Measurements from ENCODE around the gene SYNCRIP.
"Not testable (repeated sequence)": the region's sequence is repeated elsewhere in the genome, so short reads cannot be mapped to it uniquely, and the experiment has no call there.

Gene SYNCRIP

DNA sequence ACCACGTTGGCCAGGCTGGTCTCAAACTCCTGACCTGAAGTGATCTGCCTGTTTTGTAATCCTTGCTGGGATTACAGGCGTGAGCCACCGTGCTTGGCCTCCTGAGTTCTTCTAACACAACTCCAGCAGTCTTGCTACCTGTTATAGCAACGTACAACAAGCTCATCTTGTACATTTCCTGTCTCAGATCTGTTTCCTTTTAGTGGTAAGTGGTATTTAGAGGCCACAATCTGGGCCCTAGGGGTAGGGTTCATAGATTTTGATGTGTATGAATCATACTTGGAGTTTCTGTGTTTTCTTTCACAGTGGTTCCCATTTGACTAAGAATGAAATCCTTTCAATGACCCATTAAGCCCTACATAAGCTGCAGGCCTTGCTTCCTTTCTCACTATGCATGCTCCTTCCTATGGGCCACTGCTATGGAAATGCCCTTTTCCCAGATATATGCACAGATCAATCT, 27.1 kb upstream of the SYNCRIP start:
- DNase-seq = peak; percentile 34

DNA sequence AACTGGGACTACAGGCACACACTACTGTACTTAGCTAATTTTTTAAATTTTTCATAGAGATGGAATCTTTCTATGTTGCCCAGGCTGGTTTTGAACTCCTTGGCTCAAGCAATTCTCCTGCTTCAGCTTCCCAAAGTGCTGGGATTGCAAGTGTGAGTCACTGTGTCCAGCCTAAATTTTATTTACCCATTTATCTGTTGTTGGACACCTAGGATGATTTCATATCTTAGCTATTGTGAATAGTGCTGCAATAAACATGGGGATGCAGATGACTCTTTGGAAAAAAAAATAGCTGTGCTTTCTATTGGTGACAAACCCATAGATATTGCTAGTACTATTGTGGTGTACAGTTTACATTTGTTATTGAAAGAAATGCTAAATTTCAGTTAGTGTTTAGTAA, 19.6 kb upstream of the SYNCRIP start:
- no peak for DNase-seq

DNA sequence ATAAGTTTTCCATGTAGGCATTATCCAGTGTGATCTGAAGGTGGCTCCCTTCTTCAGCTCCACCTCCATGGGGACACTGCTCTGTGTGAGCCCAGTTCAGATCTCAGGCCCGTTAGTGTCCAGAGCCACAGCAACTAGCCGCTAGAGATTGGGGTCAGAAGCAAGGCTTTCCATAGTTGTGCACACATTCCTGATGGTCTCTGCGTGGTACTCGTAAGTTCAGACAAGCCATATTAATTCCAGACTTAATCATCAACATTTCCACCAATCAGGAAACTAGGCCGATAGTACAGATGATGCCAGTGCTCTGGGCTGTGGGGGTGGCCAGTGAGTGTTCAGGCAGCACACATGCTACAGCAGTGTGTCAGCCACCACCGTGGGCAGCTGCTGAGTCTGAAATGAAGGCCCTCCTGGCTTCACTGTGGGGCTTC, 17.5 kb upstream of the SYNCRIP start:
- DNase-seq = no peak

DNA sequence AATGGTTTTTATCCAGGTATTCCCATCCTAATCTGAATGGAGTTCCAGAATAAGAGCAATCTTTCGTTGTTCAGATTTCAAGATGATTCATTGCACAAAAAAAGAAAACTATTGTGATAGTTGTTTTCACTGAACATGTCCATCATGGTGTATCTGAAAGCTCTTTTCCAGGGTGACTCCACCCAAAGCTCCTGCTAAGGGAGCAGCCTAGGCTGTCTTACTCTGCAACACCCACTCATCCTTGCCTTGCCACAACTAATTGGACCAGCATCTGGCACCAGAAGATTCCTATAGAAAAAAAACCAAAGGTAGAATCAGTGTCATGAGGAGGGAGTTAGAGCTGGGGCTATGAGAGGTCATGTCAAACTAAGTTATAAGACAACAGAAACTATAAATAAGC, 7.9 kb upstream of the SYNCRIP start:
- DNase-seq = no peak

DNA sequence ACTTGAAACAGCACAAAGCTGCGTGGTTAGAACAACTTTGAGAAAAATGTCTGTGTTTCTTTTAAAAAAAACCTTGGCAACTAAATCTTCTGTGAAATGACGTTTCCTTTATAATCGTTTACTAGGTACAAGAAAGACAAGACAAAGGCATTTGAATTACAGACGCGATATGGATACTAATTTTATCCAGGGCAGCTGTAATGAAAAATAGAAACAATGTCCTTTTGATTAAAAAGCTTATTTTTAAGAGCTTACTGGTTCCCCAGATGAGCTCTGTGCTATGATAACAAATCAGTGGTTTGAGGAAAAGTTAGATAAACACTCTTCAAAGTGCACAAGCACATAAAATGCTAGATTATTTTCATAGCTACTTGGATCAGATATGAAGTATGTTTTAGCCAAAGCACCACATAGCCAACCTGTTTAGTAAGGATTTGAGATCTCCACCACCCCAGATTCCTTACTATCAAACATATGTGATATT, 1.6 kb upstream of the SYNCRIP start:
- peak; percentile 50 for DNase-seq

DNA sequence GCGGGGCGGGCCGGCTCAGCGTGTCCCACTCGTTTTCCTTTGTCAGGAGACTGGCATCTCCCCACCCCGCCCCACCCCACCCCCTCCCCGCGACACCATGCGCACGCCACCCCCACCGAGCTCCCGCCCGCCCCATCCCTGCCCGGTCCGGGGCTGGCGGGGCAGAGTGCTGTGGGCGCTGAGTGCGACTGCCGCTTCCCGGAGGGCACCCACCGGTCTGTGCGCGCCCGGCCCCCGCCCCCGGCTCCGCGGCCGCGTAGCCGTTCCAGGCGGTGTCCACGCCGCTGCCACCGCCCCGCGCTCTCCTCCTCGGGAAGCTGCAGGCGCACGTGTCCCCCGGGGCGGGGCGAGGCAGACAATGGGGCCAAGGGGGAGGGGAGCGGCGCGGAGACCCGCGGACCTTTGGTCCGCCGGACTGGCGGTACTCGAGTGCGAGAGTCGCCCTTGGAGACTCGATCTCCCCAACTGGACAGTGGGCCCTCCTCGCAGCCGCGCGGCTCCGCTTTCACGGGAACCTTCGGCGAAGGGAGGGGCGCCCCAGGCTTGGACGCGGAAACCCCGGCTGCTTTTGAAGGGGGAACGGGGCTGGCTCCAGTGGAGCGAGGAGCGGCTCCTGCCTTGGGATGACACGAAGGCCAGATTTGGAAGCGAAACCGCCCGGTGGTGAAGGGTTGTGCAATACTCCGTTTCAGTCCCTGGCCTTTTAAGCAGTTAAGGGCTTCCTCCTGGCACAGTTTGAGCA, 1.0 kb upstream of the SYNCRIP start:
- DNase-seq = peak; percentile 98

DNA sequence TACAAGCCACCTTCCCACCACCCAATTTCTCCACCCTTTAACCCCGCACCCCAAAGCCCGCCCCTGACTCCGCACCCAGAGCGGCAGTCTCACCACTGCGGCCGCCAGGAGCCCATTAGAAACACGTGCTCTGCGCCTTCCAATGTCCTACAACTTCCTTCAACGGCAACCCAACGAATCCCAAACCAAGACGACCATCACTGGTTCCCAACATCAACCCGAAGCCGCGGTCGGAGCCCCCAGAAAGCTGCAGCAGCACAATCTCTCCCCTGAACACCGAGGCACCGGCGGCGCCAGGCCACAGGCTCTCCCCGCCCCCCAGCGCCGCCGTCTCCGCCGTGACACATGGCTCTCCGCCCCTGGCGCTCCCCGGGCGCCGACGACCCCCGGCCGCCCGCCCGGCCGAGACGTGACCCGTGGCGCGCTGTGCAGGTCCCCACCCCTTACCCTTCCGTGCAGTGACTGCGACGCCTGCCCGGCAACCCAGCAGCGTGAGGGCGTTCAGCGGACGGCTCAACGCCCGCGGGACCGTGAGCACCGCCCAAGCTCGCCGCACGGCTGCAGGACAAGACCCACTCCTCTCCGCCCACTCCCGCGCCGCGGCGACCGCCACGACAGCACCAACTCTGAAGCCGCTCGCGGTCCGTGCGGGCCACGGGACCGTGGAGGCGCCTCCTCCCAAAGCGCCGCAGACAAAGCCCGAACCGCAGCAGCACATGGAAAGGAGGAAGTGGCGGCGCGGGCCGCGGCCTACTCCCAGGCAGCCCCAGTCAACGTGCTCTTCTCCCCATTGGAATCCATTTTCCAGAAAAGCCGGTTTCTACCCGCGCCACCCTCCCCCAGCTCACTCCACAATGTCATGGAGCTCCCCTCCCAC, 551 bp downstream of the SYNCRIP start:
- DNase-seq = peak; percentile 73

DNA sequence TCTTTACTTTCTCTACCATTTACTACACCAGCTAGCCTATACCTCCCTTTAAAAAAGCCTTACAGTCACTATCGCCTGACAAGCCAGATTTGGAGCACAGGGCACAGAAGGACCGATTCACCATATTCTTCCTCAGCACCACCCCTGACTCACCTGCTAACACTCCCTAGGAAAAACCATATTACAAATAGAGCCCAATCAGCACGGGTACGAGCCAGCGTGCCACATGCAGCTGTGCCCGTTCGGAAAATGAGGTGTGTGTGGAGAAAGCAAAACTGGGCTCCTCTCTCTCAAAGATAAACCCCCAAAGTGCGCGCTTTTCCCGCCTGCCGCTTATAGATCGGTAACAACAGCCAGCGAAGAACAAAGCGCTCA, 1.2 kb downstream of the SYNCRIP start:
- DNase-seq = peak; percentile 67

DNA sequence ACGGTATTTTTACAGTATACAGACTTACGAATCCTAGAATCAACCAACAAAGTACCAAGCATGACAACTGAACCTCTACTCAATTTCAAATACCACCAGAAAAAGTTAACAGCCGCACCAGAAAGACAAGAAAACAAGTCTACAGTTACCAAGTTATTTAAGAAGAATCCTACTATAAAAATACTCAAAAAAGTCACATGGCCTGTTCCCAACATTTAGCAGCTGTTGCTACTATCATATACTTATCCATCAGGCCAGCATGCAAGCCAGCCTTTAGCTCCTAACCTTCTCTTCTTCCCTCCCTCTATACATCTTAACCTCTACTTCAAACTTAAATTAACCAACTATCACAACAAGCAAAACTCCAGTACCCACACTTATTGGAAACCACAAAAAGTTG, 1.9 kb downstream of the SYNCRIP start:
- no peak for DNase-seq

DNA sequence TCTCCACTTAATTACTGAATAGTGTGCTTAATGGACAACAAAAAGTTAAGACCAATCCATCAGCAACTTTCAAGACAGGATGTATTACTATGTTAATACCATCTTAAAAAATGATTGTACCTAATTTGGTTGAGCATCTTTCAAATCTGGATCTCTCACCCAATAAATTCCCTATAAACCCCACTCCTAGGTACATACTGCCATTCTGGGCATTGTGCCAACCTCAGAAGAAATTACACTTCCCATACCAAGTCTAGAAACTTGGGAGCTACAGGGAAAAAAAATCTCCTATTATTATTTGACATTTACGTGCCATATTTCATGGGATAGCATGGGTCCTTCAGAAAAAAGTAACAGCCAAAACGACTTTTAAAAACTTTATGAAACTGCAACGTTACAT, 5.1 kb downstream of the SYNCRIP start:
- peak; percentile 37 for DNase-seq

DNA sequence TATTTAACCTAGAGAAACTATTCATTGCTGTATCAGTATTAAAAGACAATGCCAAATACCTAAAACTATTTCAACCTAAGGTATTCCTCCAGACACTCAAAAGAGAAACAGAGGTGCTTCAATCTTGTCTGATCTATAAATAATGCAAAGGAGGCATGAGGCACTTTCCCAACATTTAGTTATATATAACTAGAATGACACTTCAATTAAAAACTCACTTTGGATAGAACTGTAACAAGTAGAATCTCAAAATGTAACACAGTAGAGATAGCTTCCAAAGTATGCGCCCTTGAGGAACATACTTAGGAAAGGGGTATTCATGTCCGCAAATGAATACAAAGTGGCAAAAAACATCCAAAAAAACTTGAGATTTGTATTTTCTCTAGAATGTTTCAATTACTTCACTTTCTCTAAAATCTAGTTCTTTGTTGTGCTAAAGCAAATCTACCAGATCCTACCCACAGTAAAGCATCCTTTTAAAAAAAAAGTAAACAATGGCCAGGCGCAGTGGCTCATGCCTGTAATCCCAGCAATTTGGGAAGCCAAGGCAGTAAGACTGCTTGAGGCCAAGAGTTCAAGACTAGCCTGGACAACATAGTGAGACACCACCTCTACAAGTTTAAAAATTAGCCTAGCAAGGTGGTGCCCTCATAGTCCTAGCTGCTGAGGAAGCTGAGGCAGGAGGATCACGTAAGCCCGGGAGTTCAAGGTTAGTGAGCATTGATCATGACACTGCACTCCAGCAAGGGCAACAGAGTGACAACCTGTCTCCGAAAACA, 10.3 kb downstream of the SYNCRIP start:
- DNase-seq = no peak

DNA sequence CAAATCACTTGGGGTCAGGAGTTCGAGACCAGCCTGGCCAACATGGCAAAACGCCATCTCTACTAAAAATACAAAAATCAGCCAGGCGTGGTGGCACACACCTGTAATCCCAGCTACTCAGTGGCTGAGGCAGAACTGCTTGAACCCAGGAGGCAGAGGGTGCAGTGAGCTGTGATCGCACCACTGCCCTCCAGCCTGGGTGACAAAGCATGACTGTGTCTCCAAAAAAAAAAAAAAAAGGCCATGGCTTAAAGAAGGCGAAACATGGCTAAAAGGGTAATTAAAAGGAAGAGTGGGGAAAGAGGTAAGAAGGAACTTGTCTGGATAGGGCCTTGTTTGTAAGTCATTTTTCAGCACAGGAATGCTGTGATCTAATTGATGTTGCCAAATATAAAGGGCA, 11.6 kb downstream of the SYNCRIP start:
- DNase-seq = not testable (repeated sequence)

DNA sequence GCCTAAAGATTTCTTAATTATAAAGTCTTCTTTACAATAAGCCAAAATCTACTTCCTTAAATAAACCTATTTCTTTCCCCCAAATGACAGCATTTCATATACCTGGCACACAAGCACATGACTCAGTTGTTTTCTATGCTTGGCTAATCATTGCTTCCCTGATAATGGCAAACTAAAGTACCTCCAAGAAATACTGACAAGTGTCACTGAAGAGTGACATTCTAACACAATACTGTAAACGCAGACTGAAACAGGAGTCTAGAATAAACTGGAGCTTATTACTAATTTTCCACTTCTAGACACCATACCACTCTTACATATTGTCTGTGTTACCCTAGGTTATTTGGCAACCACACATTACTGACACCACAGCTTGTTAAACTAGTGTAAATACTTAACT, 14.3 kb downstream of the SYNCRIP start:
- no peak for DNase-seq

DNA sequence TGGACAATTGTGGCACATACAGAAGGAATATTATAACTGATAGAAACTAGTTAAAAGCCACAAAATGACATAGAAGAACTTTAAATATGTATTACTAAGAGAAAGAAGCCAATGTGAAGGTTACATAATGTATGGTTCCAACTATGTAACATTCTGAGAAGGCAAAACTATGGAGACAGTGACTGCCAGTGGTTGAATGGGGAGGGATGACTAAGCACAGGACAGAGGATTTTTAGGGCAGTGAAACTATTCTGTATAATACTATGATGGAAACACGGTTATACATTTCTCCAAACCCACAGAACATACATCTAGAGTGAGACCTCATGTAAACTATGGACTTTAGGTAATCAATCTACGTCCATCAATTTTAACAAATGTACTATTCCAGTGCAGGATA, 22.4 kb downstream of the SYNCRIP start:
- DNase-seq = no peak

DNA sequence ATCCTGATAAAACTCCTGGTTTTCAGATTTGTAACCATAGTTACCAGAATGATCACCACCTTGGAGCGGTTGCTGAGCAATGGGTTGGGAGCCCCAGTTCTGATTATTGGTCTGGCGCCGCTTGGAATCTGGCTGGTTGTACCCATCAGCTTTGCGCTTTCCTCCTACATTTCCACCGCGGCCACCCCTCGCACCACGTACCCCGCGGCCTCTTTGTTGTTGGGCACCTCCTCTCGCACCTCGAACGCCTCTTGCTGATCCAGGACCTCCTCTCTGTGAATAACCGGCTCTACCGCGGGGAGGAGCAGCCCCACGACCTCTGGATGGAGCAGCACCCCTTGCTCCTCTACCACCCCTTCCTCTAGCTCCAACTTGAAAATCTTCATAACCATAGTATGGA, 27.9 kb downstream of the SYNCRIP start:
- no peak for DNase-seq

DNA sequence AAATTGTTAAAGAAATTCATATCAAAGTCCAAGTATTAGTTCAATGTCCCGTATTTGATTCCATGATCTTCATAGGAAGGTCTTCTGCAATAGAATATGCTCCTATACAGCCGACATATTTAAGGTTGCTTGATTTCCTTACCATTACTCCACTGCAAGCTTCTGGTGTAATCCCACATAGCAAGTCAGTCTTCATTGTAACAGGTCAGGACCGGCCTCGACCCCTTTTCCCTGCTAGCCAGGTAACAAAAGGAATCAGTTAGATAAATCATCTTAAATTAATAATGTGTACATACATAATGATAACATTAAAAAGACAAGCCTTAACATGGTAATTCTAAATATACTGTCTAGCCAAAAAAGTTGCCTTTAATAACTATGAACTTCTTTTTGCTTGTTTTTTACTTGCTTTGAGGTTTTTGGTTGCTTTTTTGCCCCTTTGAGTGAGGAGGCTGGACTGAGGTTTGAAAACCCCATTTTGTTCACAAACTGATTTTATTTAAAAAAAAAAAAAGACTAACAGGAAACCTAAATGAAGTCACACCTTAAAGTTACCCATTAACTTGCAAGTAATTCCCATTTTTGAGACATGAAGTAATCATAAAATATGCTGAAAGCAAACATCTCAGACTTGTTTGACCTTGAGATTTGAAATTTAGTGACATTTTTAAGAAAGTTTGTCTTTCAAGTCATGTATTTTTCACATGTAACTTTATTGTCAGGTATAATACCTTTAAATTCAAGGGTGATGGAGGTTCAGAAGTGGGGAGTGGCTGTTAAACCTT, 29.8 kb downstream of the SYNCRIP start:
- DNase-seq = no peak

DNA sequence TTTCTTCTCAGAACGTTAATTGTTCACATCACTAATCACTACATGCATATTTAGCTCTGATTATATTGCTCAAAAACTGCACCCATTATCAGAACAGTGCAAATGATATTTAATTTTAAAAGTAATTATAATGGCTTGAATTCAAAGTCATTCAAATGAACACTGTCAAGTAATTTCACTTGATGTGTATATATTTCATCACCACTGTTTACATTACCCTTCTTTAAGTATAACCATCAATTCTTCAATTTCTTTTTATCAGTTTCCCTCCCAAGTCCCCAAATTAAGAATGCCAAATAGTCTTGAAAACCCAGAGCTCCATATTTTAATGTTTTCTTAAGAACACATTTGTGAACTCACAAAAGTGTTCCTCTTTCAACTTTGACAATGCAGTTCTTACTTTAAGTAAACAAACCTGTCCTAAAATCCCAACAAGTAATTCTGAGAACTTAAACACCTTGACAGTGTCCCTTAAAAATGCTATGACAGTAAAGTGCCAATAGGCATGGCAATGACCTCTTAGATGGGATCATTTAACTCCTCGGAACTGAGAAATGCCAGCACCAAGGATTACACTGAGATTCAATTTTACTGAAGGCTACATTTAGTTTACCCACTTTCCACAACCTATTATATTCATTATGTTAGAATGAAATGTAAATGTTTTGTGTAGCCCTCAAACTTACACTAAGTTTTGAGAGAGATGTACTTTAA, 32.3 kb downstream of the SYNCRIP start:
- DNase-seq = no peak

DNA sequence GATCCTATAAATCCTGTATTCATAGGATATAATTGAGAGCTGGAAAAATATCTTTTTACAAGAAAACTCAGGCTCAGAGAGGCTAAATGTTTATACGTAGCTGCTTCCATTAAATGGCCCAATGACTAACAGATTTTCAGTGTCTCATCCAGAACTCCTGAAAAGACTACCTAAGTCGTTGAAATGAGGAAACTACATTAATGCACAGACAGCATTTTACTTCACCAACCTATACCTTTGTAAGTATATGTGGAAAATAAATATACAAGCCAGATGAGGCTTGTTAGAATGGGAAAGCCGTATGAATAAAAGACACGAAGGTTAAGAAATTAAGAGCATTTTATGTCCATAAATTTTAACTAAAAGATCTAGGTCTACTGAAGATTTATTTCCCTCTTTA, 40.6 kb downstream of the SYNCRIP start:
- DNase-seq = no peak

DNA sequence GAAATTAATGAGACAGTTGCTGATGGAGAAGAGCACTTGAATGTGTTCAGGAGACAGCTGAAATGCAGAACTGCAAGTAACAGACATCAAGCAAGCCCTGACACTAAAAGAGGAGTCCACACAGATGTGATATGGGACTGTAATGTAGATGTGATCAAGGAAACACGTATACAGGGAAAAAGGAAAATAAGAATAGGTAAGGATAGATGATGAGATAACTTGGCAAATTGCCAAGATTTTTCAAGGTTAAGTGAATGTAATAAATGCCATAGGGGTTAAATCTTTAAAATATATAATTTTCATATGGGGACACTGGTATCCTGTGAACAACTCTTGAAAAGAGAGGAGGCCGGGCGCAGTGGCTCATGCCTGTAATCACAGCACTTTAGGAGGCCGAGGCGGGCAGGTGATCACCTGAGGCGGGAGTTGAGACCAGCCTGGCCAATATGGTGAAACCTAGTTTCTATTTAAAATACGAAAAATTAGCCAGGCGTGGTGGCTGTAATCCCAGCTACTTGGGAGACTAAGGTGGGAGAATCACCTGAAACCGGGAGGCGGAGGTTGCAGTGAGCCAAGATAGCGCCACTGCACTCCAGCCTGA, 41.9 kb downstream of the SYNCRIP start:
- DNase-seq = peak; percentile 32

DNA sequence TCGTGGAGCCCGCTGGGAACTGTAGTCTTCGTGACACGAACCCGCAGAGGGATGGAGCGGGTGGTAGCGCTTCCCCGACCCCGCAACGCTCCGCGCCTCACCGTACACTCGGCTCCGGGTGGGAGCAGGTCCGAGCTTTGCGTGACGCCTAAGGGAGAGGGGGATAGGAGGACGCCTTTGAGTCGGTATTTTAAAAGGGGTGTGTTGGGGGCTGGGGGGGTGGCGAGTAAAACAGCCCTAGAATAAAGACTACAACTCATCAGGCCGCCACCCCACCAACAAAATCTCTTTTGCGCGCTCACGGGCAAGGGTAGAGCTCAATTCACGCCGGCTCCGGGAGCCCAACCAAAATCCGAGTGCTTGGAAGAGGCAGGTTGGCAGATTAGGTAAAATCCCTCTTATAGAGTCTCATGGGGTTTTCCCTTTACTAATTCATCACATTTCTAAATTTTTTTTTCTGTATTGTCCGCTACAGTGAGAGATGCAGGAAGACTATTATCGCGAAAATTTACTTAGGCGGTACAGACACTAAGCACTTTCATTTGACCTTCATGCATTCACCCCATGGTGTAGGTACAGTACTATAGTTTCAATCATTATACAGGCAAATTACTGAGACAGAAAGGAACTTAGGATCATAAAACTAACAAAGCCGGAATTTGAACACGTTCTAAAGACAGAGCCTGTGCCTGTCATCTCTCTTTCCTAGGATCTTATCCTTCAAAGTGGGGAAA, 48.3 kb downstream of the SYNCRIP start:
- peak; percentile 82 for DNase-seq

All from NCI-H69 (cell line).